ENCODE results near the gene CD82. TPM values are rescaled to one million over a fixed set of nuclear protein-coding genes. Genes with fewer than 3 reads are reported as not detected.
A peak's percentile ranks its signal among the peaks of the same experiment; 100 is the strongest.

CD82 gene
- total RNA-seq, 2 experiments from 2014 or later: 289 to 319 TPM

GRCh38 chr11:44597358-44598012, 32.0 kb downstream of the CD82 start:
- H3K4me3 Mint-ChIP-seq: peak overlapping the region; percentile 60
- H3K4me1 Mint-ChIP-seq (ENCODE audit: low read depth): peaks cover 91% of the 10 kb centered on the region
- peaks cover 70% of the 10 kb centered on the region for H3K36me3 Mint-ChIP-seq (ENCODE audit: low read depth)
- ChIA-PET POLR2A (interaction anchor here (1.4 to 3.3 kb wide), 5 partner anchors 12 to 29 kb away, joined by 4 to 17 read pairs (median 5); no protein-coding TSS in a partner anchor), CTCF (interaction anchor here (1.0 to 2.4 kb wide), 3 partner anchors 14 to 40 kb away, joined by 3 to 6 read pairs (median 5); no protein-coding TSS in a partner anchor)
- intact Hi-C loops (cut with micrococcal nuclease): loop anchor here (2.0 kb wide), 1 partner anchor 23 kb away; no protein-coding TSS in a partner anchor
- DNase-seq (no peak), ATAC-seq (peak; percentile 1)
- no peaks in the 10 kb centered on the region for H3K9me3 Mint-ChIP-seq
- no peaks in the 10 kb centered on the region for H3K27me3 Mint-ChIP-seq
- peak overlapping the region; percentile 91 for H3K27ac Mint-ChIP-seq
- TF ChIP-seq CTCF (IDR thresholded peaks at IDR 0.05): no peak

- ATAC-seq (no peak), DNase-seq (no peak)
- ChIA-PET POLR2A (interaction anchor here (1.4 to 3.3 kb wide), 4 partner anchors 16 to 30 kb away, joined by 3 to 17 read pairs (median 4); no protein-coding TSS in a partner anchor), CTCF (interaction anchor here (1.1 to 2.4 kb wide), 3 partner anchors 13 to 41 kb away, joined by 3 to 6 read pairs (median 4); no protein-coding TSS in a partner anchor)
- H3K9me3 Mint-ChIP-seq: no peaks in the 10 kb centered on the region
- peak overlapping the region; percentile 57 for H3K27ac Mint-ChIP-seq
- H3K4me1 Mint-ChIP-seq (ENCODE audit: low read depth): peaks cover 91% of the 10 kb centered on the region
- intact Hi-C loops (cut with micrococcal nuclease): no loop called here
- H3K36me3 Mint-ChIP-seq (ENCODE audit: low read depth): peaks cover 68% of the 10 kb centered on the region
- H3K27me3 Mint-ChIP-seq: no peaks in the 10 kb centered on the region
- H3K4me3 Mint-ChIP-seq: no peak overlapping the region
- no peak for TF ChIP-seq CTCF (IDR thresholded peaks at IDR 0.05)
These were observed 33.4 kb downstream of the CD82 start for GRCh38 chr11:44598831-44599230.

- H3K4me1 Mint-ChIP-seq (ENCODE audit: low read depth): peaks cover 89% of the 10 kb centered on the region
- POLR2A ChIA-PET: interaction anchor here (0.7 to 1.5 kb wide), 3 partner anchors 12 to 31 kb away, joined by 4 to 6 read pairs (median 4); no protein-coding TSS in a partner anchor
- CTCF ChIA-PET: interaction anchor here (0.9 to 1.6 kb wide), 2 partner anchors 17 to 294 kb away, joined by 3 to 5 read pairs; no protein-coding TSS in a partner anchor
- H3K36me3 Mint-ChIP-seq (ENCODE audit: low read depth): peaks cover 68% of the 10 kb centered on the region
- peak overlapping the region; percentile 80 for H3K27ac Mint-ChIP-seq
- DNase-seq (no peak), ATAC-seq (no peak)
- no peak overlapping the region for H3K4me3 Mint-ChIP-seq
- no peak for TF ChIP-seq CTCF (IDR thresholded peaks at IDR 0.05)
- intact Hi-C loops (cut with micrococcal nuclease): no loop called here
- no peaks in the 10 kb centered on the region for H3K9me3 Mint-ChIP-seq
- H3K27me3 Mint-ChIP-seq: no peaks in the 10 kb centered on the region
These were observed 34.8 kb downstream of the CD82 start for GRCh38 chr11:44600261-44600660.

GRCh38 chr11:44600839-44601383, 35.4 kb downstream of the CD82 start:
- Mint-ChIP-seq H3K27ac (peak overlapping the region; percentile 80), H3K27me3 (no peaks in the 10 kb centered on the region), H3K4me3 (no peak overlapping the region), H3K9me3 (no peaks in the 10 kb centered on the region), H3K4me1 (ENCODE audit: low read depth) (peaks cover 88% of the 10 kb centered on the region), H3K36me3 (ENCODE audit: low read depth) (peaks cover 71% of the 10 kb centered on the region)
- CTCF ChIA-PET: interaction anchor here (1.6 kb wide), 1 partner anchor 16 kb away, joined by 5 read pairs; no protein-coding TSS in a partner anchor
- no peak for ATAC-seq
- POLR2A ChIA-PET: interaction anchor here (0.6 to 1.8 kb wide), 6 partner anchors 9 to 506 kb away, joined by 3 to 12 read pairs (median 5); partner anchors contain the start of gene EXT2
- TF ChIP-seq CTCF (IDR thresholded peaks at IDR 0.05): no peak
- peak; percentile 35 for DNase-seq
- intact Hi-C loops (cut with micrococcal nuclease): no loop called here

Data from activated CD8-positive, alpha-beta T cell treated with anti-CD3 and anti-CD28 coated beads for 36 hours (primary cell).